Endodermal cell (in vitro differentiated cells): ENCODE results near the gene QPCT. TPM values are rescaled to one million over a fixed set of nuclear protein-coding genes. Genes with fewer than 3 reads are reported as not detected.
A peak's percentile ranks its signal among the peaks of the same experiment; 100 is the strongest.

Source experiments
- DNase-seq: peaks from one replicate; pipeline ENCODE4 v3.0.0-alpha.2; 2017
- H3K27ac ChIP-seq: 2 replicates; pipeline ENCODE4 v1.5.1; 2013; ENCODE audit warnings: mild to moderate bottlenecking, low read depth, low read length, moderate library complexity
- H3K27me3 ChIP-seq: 2 replicates; pipeline ENCODE4 v1.6.1; 2013; ENCODE audit warnings: mild to moderate bottlenecking, low read length, moderate library complexity; ENCODE audit not compliant: insufficient read depth, control insufficient read depth, poor library complexity, severe bottlenecking
- H3K36me3 ChIP-seq: 2 replicates; pipeline ENCODE4 v1.7.0; 2013; ENCODE audit warnings: mild to moderate bottlenecking, low read length, moderate library complexity; ENCODE audit not compliant: control insufficient read depth, insufficient read depth
- H3K4me1 ChIP-seq: one replicate; pipeline ENCODE4 v1.7.0; 2013; ENCODE audit warnings: low read length; ENCODE audit not compliant: control insufficient read depth, insufficient read depth
- H3K4me3 ChIP-seq: 2 replicates; pipeline ENCODE4 v1.5.1; 2013; ENCODE audit warnings: mild to moderate bottlenecking, low read length, moderate library complexity
- H3K9ac ChIP-seq: 2 replicates; pipeline ENCODE4 v1.6.1; 2013; ENCODE audit warnings: mild to moderate bottlenecking, low read length, moderate library complexity; ENCODE audit not compliant: poor library complexity, severe bottlenecking; ENCODE audit errors: extremely low read depth
- H3K9me3 ChIP-seq: 2 replicates; pipeline ENCODE4 v1.6.1; 2013; ENCODE audit warnings: mild to moderate bottlenecking, low read length, moderate library complexity; ENCODE audit not compliant: control insufficient read depth
- H3K27ac Mint-ChIP-seq: 2 replicates; pipeline ENCODE4 v1.8.0; 2020; ENCODE audit warnings: mixed read lengths
- H3K27me3 Mint-ChIP-seq: 2 replicates; pipeline ENCODE4 v1.8.0; 2021; ENCODE audit warnings: mild to moderate bottlenecking, mixed read lengths; ENCODE audit not compliant: insufficient read depth
- H3K36me3 Mint-ChIP-seq: 2 replicates; pipeline ENCODE4 v1.8.0; 2020; ENCODE audit warnings: low read depth, mixed read lengths
- H3K4me1 Mint-ChIP-seq: 2 replicates; pipeline ENCODE4 v1.8.0; 2020; ENCODE audit warnings: mixed read lengths
- H3K4me3 Mint-ChIP-seq: 2 replicates; pipeline ENCODE4 v1.8.0; 2020; ENCODE audit warnings: mild to moderate bottlenecking, moderate library complexity, mixed read lengths
- H3K9me3 Mint-ChIP-seq: 2 replicates; pipeline ENCODE4 v1.8.0; 2020; ENCODE audit warnings: mild to moderate bottlenecking, mixed read lengths
- WGBS, 2 experiments: methylation state at CpG; one replicate each; pipeline versions ENCODE4 v1.1.5 to v1.1.7; 2013; ENCODE audit warnings: missing lambda C conversion rate in 2 of 2, mixed read lengths in 1 of 2; ENCODE audit not compliant: insufficient coverage in 1 of 2, insufficient read length in 1 of 2; 5-methylcytosine and 5-hydroxymethylcytosine counted together
- total RNA-seq, 2 donors: library from RNA; stranded (reverse); fragmentation: NEBNext Ultra II Directional in 1 of 2; extraction: Animal tissue kit (Norgen Biotek cat#: 25700) in 1 of 2; gene quantifications; 2 replicates in 1 of 2; 3 replicates in 1 of 2; pipeline ENCODE4 v1.2.1, GENCODE V29; 2021
- TF ChIP-seq, protein P1 (sequence below): fragments of 200-600 bp; sonication (generic); conservative IDR thresholded peaks from 2 replicates; pipeline ENCODE4 v1.5.0; 2021; ENCODE audit warnings: antibody characterized with exemption, mild to moderate bottlenecking

Gene QPCT
- total RNA-seq, 2 donors from 2014 or later: 15.9 to 17.7 TPM

DNA sequence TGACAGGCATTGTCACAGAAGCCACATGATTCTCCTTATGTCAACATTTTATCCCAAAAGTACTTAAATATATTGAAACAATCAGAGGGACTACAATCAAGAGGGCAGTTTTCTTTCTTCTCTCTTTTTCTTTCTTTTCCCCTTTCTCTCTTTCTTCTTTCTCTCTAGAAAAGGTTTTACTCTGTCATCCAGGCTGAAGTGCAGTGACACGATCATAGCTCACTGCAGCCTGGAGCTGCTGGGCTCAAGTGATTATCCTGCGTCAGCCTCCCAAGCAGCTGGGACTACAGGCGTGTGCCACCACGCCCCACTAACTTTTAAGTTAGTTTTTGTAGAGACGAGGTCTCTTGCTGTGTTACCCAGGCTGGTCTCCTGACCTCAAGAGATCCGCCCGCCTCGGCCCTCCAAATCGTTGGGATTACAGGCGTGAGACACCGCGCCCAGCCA is 18.8 kb upstream of the QPCT start:
- Histone ChIP-seq H3K27ac (no peak overlapping the region), H3K9ac (peak overlapping the region; percentile 39), H3K4me1 (peaks cover 10% of the 10 kb centered on the region), H3K4me3 (peak overlapping the region; percentile 80), H3K27me3 (peaks cover 6% of the 10 kb centered on the region), H3K9me3 (no peaks in the 10 kb centered on the region), H3K36me3 (peaks cover 9% of the 10 kb centered on the region)
- DNase-seq: peak; percentile 48
- Mint-ChIP-seq H3K9me3 (no peaks in the 10 kb centered on the region), H3K4me1 (peaks cover 23% of the 10 kb centered on the region), H3K27ac (no peak overlapping the region), H3K36me3 (peaks cover 4% of the 10 kb centered on the region), H3K4me3 (peak overlapping the region; percentile 89), H3K27me3 (peaks cover 7% of the 10 kb centered on the region)
- WGBS, 2 experiments: 92 to 93% methylated on average over 5 to 12 of the region's 12 CpGs
- TF ChIP-seq, protein P1, sequence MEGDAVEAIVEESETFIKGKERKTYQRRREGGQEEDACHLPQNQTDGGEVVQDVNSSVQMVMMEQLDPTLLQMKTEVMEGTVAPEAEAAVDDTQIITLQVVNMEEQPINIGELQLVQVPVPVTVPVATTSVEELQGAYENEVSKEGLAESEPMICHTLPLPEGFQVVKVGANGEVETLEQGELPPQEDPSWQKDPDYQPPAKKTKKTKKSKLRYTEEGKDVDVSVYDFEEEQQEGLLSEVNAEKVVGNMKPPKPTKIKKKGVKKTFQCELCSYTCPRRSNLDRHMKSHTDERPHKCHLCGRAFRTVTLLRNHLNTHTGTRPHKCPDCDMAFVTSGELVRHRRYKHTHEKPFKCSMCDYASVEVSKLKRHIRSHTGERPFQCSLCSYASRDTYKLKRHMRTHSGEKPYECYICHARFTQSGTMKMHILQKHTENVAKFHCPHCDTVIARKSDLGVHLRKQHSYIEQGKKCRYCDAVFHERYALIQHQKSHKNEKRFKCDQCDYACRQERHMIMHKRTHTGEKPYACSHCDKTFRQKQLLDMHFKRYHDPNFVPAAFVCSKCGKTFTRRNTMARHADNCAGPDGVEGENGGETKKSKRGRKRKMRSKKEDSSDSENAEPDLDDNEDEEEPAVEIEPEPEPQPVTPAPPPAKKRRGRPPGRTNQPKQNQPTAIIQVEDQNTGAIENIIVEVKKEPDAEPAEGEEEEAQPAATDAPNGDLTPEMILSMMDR: no peak

DNA sequence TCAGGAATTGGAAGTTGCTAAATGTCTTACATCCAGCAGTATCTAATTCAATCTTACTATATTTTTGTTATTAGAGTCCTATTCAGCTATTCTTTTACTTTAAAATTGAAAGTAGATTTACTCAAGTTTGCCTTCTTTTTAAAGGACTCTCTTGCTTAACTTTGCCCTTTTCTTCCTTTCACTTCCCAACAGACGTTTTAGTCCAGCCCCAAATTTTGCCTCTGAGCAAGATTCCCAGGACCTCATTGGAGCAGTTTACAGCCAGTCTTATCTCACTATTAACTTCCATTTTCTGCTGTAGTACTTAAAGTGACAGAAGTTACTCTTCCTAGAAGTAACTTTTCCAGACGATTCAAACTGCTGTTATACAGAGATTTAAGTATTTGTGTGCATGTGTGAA is 18.1 kb upstream of the QPCT start:
- peaks cover 18% of the 10 kb centered on the region for H3K4me1 Mint-ChIP-seq
- no peaks in the 10 kb centered on the region for H3K9me3 Mint-ChIP-seq
- Histone ChIP-seq H3K27me3 (peaks cover 6% of the 10 kb centered on the region), H3K36me3 (peaks cover 3% of the 10 kb centered on the region), H3K4me1 (peaks cover 10% of the 10 kb centered on the region), H3K27ac (no peak overlapping the region), H3K4me3 (no peak overlapping the region), H3K9me3 (no peaks in the 10 kb centered on the region), H3K9ac (no peak overlapping the region)
- TF ChIP-seq, protein P1: no peak
- no peak overlapping the region for H3K4me3 Mint-ChIP-seq
- peaks cover 7% of the 10 kb centered on the region for H3K27me3 Mint-ChIP-seq
- WGBS, 2 experiments: 56 to 88% methylated on average over 1 of the region's 2 CpGs
- H3K36me3 Mint-ChIP-seq: peaks cover 4% of the 10 kb centered on the region
- H3K27ac Mint-ChIP-seq: no peak overlapping the region
- no peak for DNase-seq

DNA sequence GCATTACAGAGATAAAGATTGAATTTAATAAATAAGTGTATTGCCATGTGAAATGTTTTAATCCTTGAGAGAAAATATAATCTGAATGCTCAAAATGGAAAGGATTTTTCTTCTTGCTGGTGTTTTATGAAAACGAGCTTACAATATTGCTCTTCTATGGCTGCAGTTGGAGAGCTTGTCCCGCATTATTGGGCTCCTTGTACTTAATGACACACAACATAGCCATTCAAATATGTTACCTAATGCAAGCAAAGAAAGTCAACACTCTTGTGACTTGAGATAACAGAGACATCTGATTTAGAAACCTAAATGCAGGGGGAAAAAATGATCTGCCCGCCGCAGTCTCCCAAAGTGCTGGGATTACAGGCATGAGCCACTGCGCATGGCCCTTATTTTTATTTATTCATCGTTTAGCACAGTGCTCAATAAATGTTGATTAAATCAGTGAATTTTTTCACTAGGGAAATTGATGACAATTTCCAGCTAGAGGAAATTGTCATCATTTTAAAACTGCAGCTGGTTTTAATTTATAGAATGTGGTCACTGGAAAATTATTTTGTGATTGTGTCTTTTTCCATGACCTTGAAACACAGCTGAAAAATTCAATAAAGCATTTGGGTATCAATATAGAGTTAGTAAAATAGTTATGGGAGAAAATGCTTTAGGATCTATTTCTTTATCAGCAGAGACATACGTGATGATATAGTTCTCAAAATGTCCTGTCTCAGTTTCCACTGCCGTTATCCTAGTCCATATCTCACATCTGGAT is 17.4 kb upstream of the QPCT start:
- Histone ChIP-seq H3K4me3 (no peak overlapping the region), H3K27ac (no peak overlapping the region), H3K9ac (no peak overlapping the region), H3K9me3 (no peaks in the 10 kb centered on the region), H3K27me3 (peaks cover 6% of the 10 kb centered on the region), H3K4me1 (peaks cover 8% of the 10 kb centered on the region), H3K36me3 (no peaks in the 10 kb centered on the region)
- Mint-ChIP-seq H3K27ac (no peak overlapping the region), H3K9me3 (no peaks in the 10 kb centered on the region), H3K36me3 (peaks cover 4% of the 10 kb centered on the region), H3K4me1 (peaks cover 11% of the 10 kb centered on the region), H3K4me3 (no peak overlapping the region), H3K27me3 (peaks cover 7% of the 10 kb centered on the region)
- no peak for DNase-seq
- TF ChIP-seq, protein P1: no peak
- WGBS, 2 experiments: 89 to 96% methylated on average over 6 to 8 of the region's 8 CpGs
